NCI-H524 treated with DMSO at 0.1 percent for 48 hours (cell line): Measurements from ENCODE around the gene CANT1.

ENCODE experiments used
- DNase-seq: peaks from one replicate; lab custom pipeline; 2025; lab: John Stamatoyannopoulos, UW

CANT1 gene

GRCh38 chr17:79007504-79008381, 1.8 kb downstream of the CANT1 start:
- DNase-seq: no peak

- no peak for DNase-seq
Observed at GRCh38 chr17:79006794-79007503, 2.6 kb downstream of the CANT1 start.

- no peak for DNase-seq
Observed at GRCh38 chr17:79006046-79006445, 3.5 kb downstream of the CANT1 start.

- DNase-seq: no peak
Observed at GRCh38 chr17:79005063-79005861, 4.3 kb downstream of the CANT1 start.

GRCh38 chr17:79003661-79004411, 5.7 kb downstream of the CANT1 start:
- DNase-seq: no peak

- no peak for DNase-seq
Observed at GRCh38 chr17:79002796-79003593, 6.6 kb downstream of the CANT1 start.

GRCh38 chr17:79002291-79002690, 7.3 kb downstream of the CANT1 start:
- no peak for DNase-seq

GRCh38 chr17:79001190-79002020, 8.2 kb downstream of the CANT1 start:
- no peak for DNase-seq

- DNase-seq: no peak
Observed at GRCh38 chr17:79000396-79001189, 9.0 kb downstream of the CANT1 start.

- DNase-seq: no peak
Observed at GRCh38 chr17:78999947-79000395, 9.6 kb downstream of the CANT1 start.

GRCh38 chr17:78999056-78999768, 10.4 kb downstream of the CANT1 start:
- DNase-seq: no peak

- no peak for DNase-seq
Observed at GRCh38 chr17:78998311-78999055, 11.1 kb downstream of the CANT1 start.

GRCh38 chr17:78997881-78998280, 11.7 kb downstream of the CANT1 start:
- DNase-seq: no peak

- DNase-seq: no peak
Observed at GRCh38 chr17:78997231-78997741, 12.3 kb downstream of the CANT1 start.

GRCh38 chr17:78996781-78997201, 12.8 kb downstream of the CANT1 start:
- DNase-seq: no peak

- DNase-seq: no peak
Observed at GRCh38 chr17:78995761-78996451, 13.7 kb downstream of the CANT1 start.
